WTC11 (cell line): ENCODE results near the gene USF1. TPM values are rescaled to one million over a fixed set of nuclear protein-coding genes. Genes with fewer than 3 reads are reported as not detected.
A peak's percentile ranks its signal among the peaks of the same experiment; 100 is the strongest.

Experiments
- ATAC-seq: fragments of 200-7000 bp; cut with Tn5 transposase; 2 replicates; pipeline ENCODE4 v1.10.0; 2021; ENCODE audit warnings: mild to moderate bottlenecking, moderate library complexity
- CTCF ChIA-PET: fragments of 300-600 bp; sonication (Branson Sonifier 250); formaldehyde crosslinking; loops from one replicate; lab custom pipeline; 2021; ENCODE audit warnings: antibody characterized with exemption; lab: Charles Lee
- POLR2A ChIA-PET: fragments of 350-600 bp; sonication (Branson Sonifier 250); formaldehyde crosslinking; loops from one replicate; lab custom pipeline; 2021; ENCODE audit warnings: antibody characterized with exemption; lab: Charles Lee
- DNase-seq: peaks from one replicate; pipeline ENCODE4 v3.0.0; 2021; ENCODE audit warnings: low spot score
- H3K27ac Mint-ChIP-seq: 2 replicates; pipeline ENCODE4 v1.8.0; 2021; ENCODE audit warnings: mixed read lengths
- H3K27me3 Mint-ChIP-seq: 2 replicates; pipeline ENCODE4 v1.8.0; 2021; ENCODE audit warnings: low read depth, mild to moderate bottlenecking, moderate library complexity, mixed read lengths
- H3K36me3 Mint-ChIP-seq: 2 replicates; pipeline ENCODE4 v1.8.0; 2021; ENCODE audit warnings: mixed read lengths
- H3K4me1 Mint-ChIP-seq: 2 replicates; pipeline ENCODE4 v1.8.0; 2022; ENCODE audit warnings: mixed read lengths
- H3K4me3 Mint-ChIP-seq: 2 replicates; pipeline ENCODE4 v1.8.0; 2021; ENCODE audit warnings: mild to moderate bottlenecking, moderate library complexity, mixed read lengths
- H3K9me3 Mint-ChIP-seq: 2 replicates; pipeline ENCODE4 v1.8.0; 2021; ENCODE audit warnings: mixed read lengths
- ATF2 ChIP-seq: sonication (generic); formaldehyde crosslinking; IDR thresholded peaks from 2 replicates; pipeline ENCODE4 v1.8.1; 2022; ENCODE audit warnings: low read depth, missing genetic modification reagents, borderline replicate concordance
- CREB1 ChIP-seq: sonication (generic); formaldehyde crosslinking; IDR thresholded peaks from 2 replicates; pipeline ENCODE4 v1.8.0; 2023; ENCODE audit warnings: mild to moderate bottlenecking, missing genetic modification reagents
- HMGA2 ChIP-seq: fragments of 250-450 bp; sonication (Bioruptor Pico); IDR thresholded peaks from 2 replicates; pipeline ENCODE4 v1.4.0; 2021; ENCODE audit warnings: mild to moderate bottlenecking, moderate library complexity
- JAZF1 ChIP-seq: fragments of 250-450 bp; sonication (Bioruptor Pico); IDR thresholded peaks from 2 replicates; pipeline ENCODE4 v1.9.0; 2021; ENCODE audit warnings: moderate library complexity, mild to moderate bottlenecking, inconsistent platforms
- NFATC4 ChIP-seq: fragments of 250-450 bp; sonication (Bioruptor Pico); IDR thresholded peaks from 2 replicates; pipeline ENCODE4 v1.9.0; 2021; ENCODE audit warnings: mild to moderate bottlenecking
- NR2C2 ChIP-seq: sonication (generic); formaldehyde crosslinking; IDR thresholded peaks from 2 replicates; pipeline ENCODE4 v1.8.0; 2022; ENCODE audit warnings: mild to moderate bottlenecking, missing genetic modification reagents
- PRDM15 ChIP-seq: sonication (generic); formaldehyde crosslinking; IDR thresholded peaks from 2 replicates; pipeline ENCODE4 v1.8.0; 2022; ENCODE audit warnings: missing genetic modification reagents
- SMAD3 ChIP-seq: sonication (generic); formaldehyde crosslinking; IDR thresholded peaks from 2 replicates; pipeline ENCODE4 v1.8.0; 2022; ENCODE audit warnings: missing genetic modification reagents, mild to moderate bottlenecking, borderline replicate concordance
- TEAD4 ChIP-seq: sonication (generic); formaldehyde crosslinking; IDR thresholded peaks from 2 replicates; pipeline ENCODE4 v1.8.0; 2022; ENCODE audit warnings: mild to moderate bottlenecking, missing genetic modification reagents
- TP53 ChIP-seq: sonication (generic); formaldehyde crosslinking; IDR thresholded peaks from 2 replicates; pipeline ENCODE4 v1.8.1; 2023; ENCODE audit warnings: mild to moderate bottlenecking, missing genetic modification reagents
- ZNF263 ChIP-seq: sonication (generic); formaldehyde crosslinking; IDR thresholded peaks from 2 replicates; pipeline ENCODE4 v1.8.1; 2022; ENCODE audit warnings: low read depth, mild to moderate bottlenecking, moderate library complexity, missing genetic modification reagents
- ZNF317 ChIP-seq: sonication (generic); formaldehyde crosslinking; IDR thresholded peaks from 2 replicates; pipeline ENCODE4 v1.8.1; 2023; ENCODE audit warnings: low read depth, mild to moderate bottlenecking, moderate library complexity, missing genetic modification reagents, borderline replicate concordance
- ZNF416 ChIP-seq: fragments of 250-450 bp; sonication (Bioruptor Pico); IDR thresholded peaks from 2 replicates; pipeline ENCODE4 v1.9.0; 2021; ENCODE audit warnings: mild to moderate bottlenecking, inconsistent platforms
- ZNF671 ChIP-seq: fragments of 250-450 bp; sonication (Bioruptor Pico); IDR thresholded peaks from 2 replicates; pipeline ENCODE4 v1.8.0; 2021; ENCODE audit warnings: mild to moderate bottlenecking
- total RNA-seq: library from RNA; stranded (reverse); gene quantifications from 3 replicates; pipeline ENCODE4 v1.2.3, GENCODE V29; 2021
- TF ChIP-seq, protein P1 (sequence below): sonication (generic); formaldehyde crosslinking; IDR thresholded peaks from 2 replicates; pipeline ENCODE4 v1.8.1; 2022; ENCODE audit warnings: mild to moderate bottlenecking, missing genetic modification reagents, moderate library complexity, borderline replicate concordance
- TF ChIP-seq, protein P2 (sequence below): fragments of 250-450 bp; sonication (Bioruptor Pico); IDR thresholded peaks from 2 replicates; pipeline ENCODE4 v1.9.0; 2021; ENCODE audit warnings: mild to moderate bottlenecking, borderline replicate concordance

The USF1 gene
- total RNA-seq, 1 experiment from 2014 or later: 65.6 TPM

DNA sequence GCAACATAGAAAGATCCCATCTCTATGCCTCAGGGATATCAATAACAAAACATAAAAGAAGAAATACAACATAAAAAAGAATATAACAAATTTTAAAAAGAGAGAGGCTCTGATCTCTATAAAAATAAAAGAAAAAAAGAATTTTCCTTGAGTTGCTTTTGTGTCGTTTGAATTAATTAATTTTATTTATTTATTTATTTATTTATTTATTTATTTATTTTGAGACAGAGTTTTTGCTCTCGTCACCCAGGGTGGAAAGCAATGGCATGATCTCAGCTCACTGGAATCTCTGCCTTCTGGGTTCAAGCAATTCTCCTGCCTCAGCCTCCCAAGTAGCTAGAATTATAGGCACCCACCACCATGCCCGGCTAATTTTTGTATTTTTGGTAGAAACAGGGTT is 33.4 kb downstream of the USF1 start:
- DNase-seq (no peak), ATAC-seq (no peak)
- H3K9me3 Mint-ChIP-seq: no peaks in the 10 kb centered on the region
- no peaks in the 10 kb centered on the region for H3K27me3 Mint-ChIP-seq
- peak overlapping the region; percentile 85 for H3K27ac Mint-ChIP-seq
- H3K36me3 Mint-ChIP-seq: peaks cover 16% of the 10 kb centered on the region
- H3K4me1 Mint-ChIP-seq: peaks cover 55% of the 10 kb centered on the region
- POLR2A ChIA-PET: interaction anchor here (0.6 to 1.0 kb wide), 2 partner anchors 9 to 13 kb away, joined by 3 to 5 read pairs; partner anchors contain the start of gene F11R
- CTCF ChIA-PET: interaction anchor here (0.6 to 0.7 kb wide), 2 partner anchors 18 to 59 kb away, joined by 3 to 5 read pairs; no protein-coding TSS in a partner anchor
- TF ChIP-seq HMGA2 (CRISPR knock-in tag): peak; percentile 18; the same call in 1 of the 2 replicates
- no peak for TF ChIP-seq ZNF263 (CRISPR knock-in tag)
- H3K4me3 Mint-ChIP-seq: no peak overlapping the region

- ATAC-seq: no peak
- H3K4me3 Mint-ChIP-seq: no peak overlapping the region
- peaks cover 12% of the 10 kb centered on the region for H3K36me3 Mint-ChIP-seq
- peaks cover 53% of the 10 kb centered on the region for H3K4me1 Mint-ChIP-seq
- no peaks in the 10 kb centered on the region for H3K27me3 Mint-ChIP-seq
- POLR2A ChIA-PET: interaction anchor here (1.6 kb wide), 1 partner anchor 11 kb away, joined by 6 read pairs; the partner anchor contains the start of gene F11R
- H3K27ac Mint-ChIP-seq: no peak overlapping the region
- TF ChIP-seq ZNF671 (CRISPR knock-in tag): no peak
- TF ChIP-seq NR2C2 (CRISPR knock-in tag): no peak
- TF ChIP-seq SMAD3 (CRISPR knock-in tag): no peak
- no peak for TF ChIP-seq PRDM15 (CRISPR knock-in tag)
- TF ChIP-seq, protein P1, sequence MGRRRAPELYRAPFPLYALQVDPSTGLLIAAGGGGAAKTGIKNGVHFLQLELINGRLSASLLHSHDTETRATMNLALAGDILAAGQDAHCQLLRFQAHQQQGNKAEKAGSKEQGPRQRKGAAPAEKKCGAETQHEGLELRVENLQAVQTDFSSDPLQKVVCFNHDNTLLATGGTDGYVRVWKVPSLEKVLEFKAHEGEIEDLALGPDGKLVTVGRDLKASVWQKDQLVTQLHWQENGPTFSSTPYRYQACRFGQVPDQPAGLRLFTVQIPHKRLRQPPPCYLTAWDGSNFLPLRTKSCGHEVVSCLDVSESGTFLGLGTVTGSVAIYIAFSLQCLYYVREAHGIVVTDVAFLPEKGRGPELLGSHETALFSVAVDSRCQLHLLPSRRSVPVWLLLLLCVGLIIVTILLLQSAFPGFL (CRISPR knock-in tag): no peak
- TF ChIP-seq ATF2 (CRISPR knock-in tag): no peak
- TF ChIP-seq TEAD4: no peak
- TF ChIP-seq ZNF416 (CRISPR knock-in tag): no peak
- TF ChIP-seq ZNF317: no peak
- no peak for TF ChIP-seq NFATC4 (CRISPR knock-in tag)
- no peak for TF ChIP-seq JAZF1 (CRISPR knock-in tag)
- no peak for TF ChIP-seq TP53
- no peak for TF ChIP-seq CREB1 (CRISPR knock-in tag)
- TF ChIP-seq, protein P2, sequence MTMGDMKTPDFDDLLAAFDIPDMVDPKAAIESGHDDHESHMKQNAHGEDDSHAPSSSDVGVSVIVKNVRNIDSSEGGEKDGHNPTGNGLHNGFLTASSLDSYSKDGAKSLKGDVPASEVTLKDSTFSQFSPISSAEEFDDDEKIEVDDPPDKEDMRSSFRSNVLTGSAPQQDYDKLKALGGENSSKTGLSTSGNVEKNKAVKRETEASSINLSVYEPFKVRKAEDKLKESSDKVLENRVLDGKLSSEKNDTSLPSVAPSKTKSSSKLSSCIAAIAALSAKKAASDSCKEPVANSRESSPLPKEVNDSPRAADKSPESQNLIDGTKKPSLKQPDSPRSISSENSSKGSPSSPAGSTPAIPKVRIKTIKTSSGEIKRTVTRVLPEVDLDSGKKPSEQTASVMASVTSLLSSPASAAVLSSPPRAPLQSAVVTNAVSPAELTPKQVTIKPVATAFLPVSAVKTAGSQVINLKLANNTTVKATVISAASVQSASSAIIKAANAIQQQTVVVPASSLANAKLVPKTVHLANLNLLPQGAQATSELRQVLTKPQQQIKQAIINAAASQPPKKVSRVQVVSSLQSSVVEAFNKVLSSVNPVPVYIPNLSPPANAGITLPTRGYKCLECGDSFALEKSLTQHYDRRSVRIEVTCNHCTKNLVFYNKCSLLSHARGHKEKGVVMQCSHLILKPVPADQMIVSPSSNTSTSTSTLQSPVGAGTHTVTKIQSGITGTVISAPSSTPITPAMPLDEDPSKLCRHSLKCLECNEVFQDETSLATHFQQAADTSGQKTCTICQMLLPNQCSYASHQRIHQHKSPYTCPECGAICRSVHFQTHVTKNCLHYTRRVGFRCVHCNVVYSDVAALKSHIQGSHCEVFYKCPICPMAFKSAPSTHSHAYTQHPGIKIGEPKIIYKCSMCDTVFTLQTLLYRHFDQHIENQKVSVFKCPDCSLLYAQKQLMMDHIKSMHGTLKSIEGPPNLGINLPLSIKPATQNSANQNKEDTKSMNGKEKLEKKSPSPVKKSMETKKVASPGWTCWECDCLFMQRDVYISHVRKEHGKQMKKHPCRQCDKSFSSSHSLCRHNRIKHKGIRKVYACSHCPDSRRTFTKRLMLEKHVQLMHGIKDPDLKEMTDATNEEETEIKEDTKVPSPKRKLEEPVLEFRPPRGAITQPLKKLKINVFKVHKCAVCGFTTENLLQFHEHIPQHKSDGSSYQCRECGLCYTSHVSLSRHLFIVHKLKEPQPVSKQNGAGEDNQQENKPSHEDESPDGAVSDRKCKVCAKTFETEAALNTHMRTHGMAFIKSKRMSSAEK (CRISPR knock-in tag): no peak
- no peak for DNase-seq
- H3K9me3 Mint-ChIP-seq: no peaks in the 10 kb centered on the region
- CTCF ChIA-PET: interaction anchor here (1.1 to 3.0 kb wide), 2 partner anchors 12 to 19 kb away, joined by 4 to 10 read pairs; no protein-coding TSS in a partner anchor
Measured at GRCh38 chr1:161009602-161010211, 36.1 kb downstream of the USF1 start.
